ENCODE results near the gene GPR150. TPM values are rescaled to one million over a fixed set of nuclear protein-coding genes. Genes with fewer than 3 reads are reported as not detected.

Gene GPR150
- total RNA-seq, 1 donor from 2014 or later, result 0.49 TPM

GRCh38 chr5:95646569-95647431 is 26.9 kb downstream of the GPR150 start, which contains the start of gene RFESD:
Gene RFESD, plus strand, starts transcription at chr5:95646777. Its CDS starts 5,495 bp downstream, at chr5:95652272.
- intact Hi-C loops (cut with DNase I), result loop anchor here (10.0 kb wide), 2 partner anchors 88 to 198 kb away; partner anchors contain the start of gene RHOBTB3
- ATAC-seq, result peak; percentile 99
- peak; percentile 99 for DNase-seq (ENCODE audit: low spot score)

- no peak for ATAC-seq
- DNase-seq (ENCODE audit: low spot score), result no peak
- intact Hi-C loops (cut with DNase I), result loop anchor here (10.0 kb wide), 2 partner anchors 87 to 197 kb away; partner anchors contain the start of gene RHOBTB3
Observed at GRCh38 chr5:95647886-95648860, 28.3 kb downstream of the GPR150 start.

GRCh38 chr5:95649274-95649673 is 29.4 kb downstream of the GPR150 start:
- DNase-seq (ENCODE audit: low spot score), result no peak
- intact Hi-C loops (cut with DNase I), result loop anchor here (10.0 kb wide), 2 partner anchors 86 to 196 kb away; partner anchors contain the start of gene RHOBTB3
- ATAC-seq, result no peak

GRCh38 chr5:95649842-95650620 is 30.1 kb downstream of the GPR150 start:
- intact Hi-C loops (cut with DNase I), result loop anchor here (10.0 kb wide), 2 partner anchors 85 to 195 kb away; partner anchors contain the start of gene RHOBTB3
- ATAC-seq, result no peak
- no peak for DNase-seq (ENCODE audit: low spot score)

- DNase-seq (ENCODE audit: low spot score) (no peak), ATAC-seq (no peak)
- intact Hi-C loops (cut with DNase I), result no loop called here
Observed at GRCh38 chr5:95652849-95653248, 33.0 kb downstream of the GPR150 start.

- no peak for DNase-seq (ENCODE audit: low spot score)
- intact Hi-C loops (cut with DNase I), result no loop called here
- ATAC-seq, result no peak
Observed at GRCh38 chr5:95654196-95654595, 34.3 kb downstream of the GPR150 start.

GRCh38 chr5:95655575-95655974 is 35.7 kb downstream of the GPR150 start:
- intact Hi-C loops (cut with DNase I), result no loop called here

GRCh38 chr5:95660060-95660459 is 40.2 kb downstream of the GPR150 start:
- intact Hi-C loops (cut with DNase I), result no loop called here
- ATAC-seq (no peak), DNase-seq (ENCODE audit: low spot score) (no peak)

More at GRCh38 chr5:95655575-95655974, 35.7 kb downstream of the GPR150 start:
- ATAC-seq, result no peak
- DNase-seq (ENCODE audit: low spot score), result no peak

- DNase-seq (ENCODE audit: low spot score), result no peak
- ATAC-seq, result no peak
- intact Hi-C loops (cut with DNase I), result no loop called here
Observed at GRCh38 chr5:95662946-95663345, 43.1 kb downstream of the GPR150 start.

GRCh38 chr5:95664204-95664786 is 44.4 kb downstream of the GPR150 start:
- no peak for DNase-seq (ENCODE audit: low spot score)
- intact Hi-C loops (cut with DNase I), result no loop called here
- peak; percentile 64 for ATAC-seq

GRCh38 chr5:95667061-95667618 is 47.3 kb downstream of the GPR150 start:
- DNase-seq (ENCODE audit: low spot score), result no peak
- intact Hi-C loops (cut with DNase I), result no loop called here
- ATAC-seq, result no peak

GRCh38 chr5:95667678-95668077 is 47.8 kb downstream of the GPR150 start:
- no peak for ATAC-seq
- DNase-seq (ENCODE audit: low spot score), result no peak
- intact Hi-C loops (cut with DNase I), result no loop called here

GRCh38 chr5:95668216-95668615 is 48.3 kb downstream of the GPR150 start:
- DNase-seq (ENCODE audit: low spot score) (no peak), ATAC-seq (no peak)
- intact Hi-C loops (cut with DNase I), result no loop called here

GRCh38 chr5:95668728-95669127 is 48.8 kb downstream of the GPR150 start:
- intact Hi-C loops (cut with DNase I), result no loop called here
- DNase-seq (ENCODE audit: low spot score), result no peak
- no peak for ATAC-seq

- ATAC-seq (peak; percentile 99), DNase-seq (ENCODE audit: low spot score) (peak; percentile 76)
- intact Hi-C loops (cut with DNase I), result no loop called here
Observed at GRCh38 chr5:95669540-95669939, 49.7 kb downstream of the GPR150 start.

- intact Hi-C loops (cut with DNase I), result loop anchor here (10.0 kb wide), 1 partner anchor 115 kb away; no protein-coding TSS in a partner anchor
- ATAC-seq (no peak), DNase-seq (ENCODE audit: low spot score) (no peak)
Observed at GRCh38 chr5:95669985-95670384, 50.1 kb downstream of the GPR150 start.

- intact Hi-C loops (cut with DNase I), result loop anchor here (10.0 kb wide), 1 partner anchor 114 kb away; no protein-coding TSS in a partner anchor
- no peak for DNase-seq (ENCODE audit: low spot score)
- ATAC-seq, result no peak
Observed at GRCh38 chr5:95670568-95670967, 50.7 kb downstream of the GPR150 start.
